ENCODE measurements around the gene OCA2. TPM values are rescaled to one million over a fixed set of nuclear protein-coding genes. Genes with fewer than 3 reads are reported as not detected.

OCA2 gene
- total RNA-seq, 3 donors from 2014 or later (not counting 1 experiment from before 2014, with no cell fraction given) = 0.35 to 1.5 (median 0.56) TPM

DNA sequence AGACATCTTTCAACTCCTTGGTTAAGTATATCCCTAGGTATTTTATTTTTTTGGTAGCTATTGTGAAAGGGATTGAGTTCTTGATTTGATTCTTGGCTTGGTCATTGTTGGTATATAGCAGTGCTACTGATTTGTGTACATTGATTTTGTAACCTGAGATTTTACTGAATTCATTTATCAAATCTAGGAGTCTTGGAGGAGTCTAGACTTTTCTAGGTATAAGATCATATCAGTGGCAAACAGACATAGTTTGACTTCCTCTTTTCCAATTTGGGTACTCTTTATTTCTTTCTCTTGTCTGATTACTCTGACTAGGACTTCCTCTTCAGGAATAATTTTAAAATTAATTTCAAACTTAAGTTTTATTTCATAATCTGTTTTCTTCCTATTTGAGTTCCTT is 125.2 kb downstream of the OCA2 start:
- Histone ChIP-seq H3K9me3 (ENCODE audit: control insufficient read depth, insufficient read depth, low read length) (no peaks in the 10 kb centered on the region), H3K36me3 (ENCODE audit: control insufficient read depth, insufficient read depth, low read length) (no peaks in the 10 kb centered on the region), H3K4me1 (ENCODE audit: control insufficient read depth, insufficient read depth, low read length) (no peaks in the 10 kb centered on the region), H3K4me3 (ENCODE audit: low read length) (no peak overlapping the region), H3K27ac (ENCODE audit: low read length) (no peak overlapping the region), H3K27me3 (ENCODE audit: control insufficient read depth, insufficient read depth, low read length) (no peaks in the 10 kb centered on the region)
- Mint-ChIP-seq H3K27me3 (ENCODE audit: low read depth in 2 of 2) (peaks cover 0 to 4% of the 10 kb centered on the region in 2 donors), H3K9me3 (no peaks in the 10 kb centered on the region), H3K4me3 (no peak overlapping the region), H3K36me3 (no peaks in the 10 kb centered on the region), H3K27ac (no peak overlapping the region), H3K4me1 (no peaks in the 10 kb centered on the region)
- TF ChIP-seq CTCF (IDR thresholded peaks at IDR 0.05) = no peak
- intact Hi-C loops (cut with micrococcal nuclease) = no loop called here
- ATAC-seq (no peak), DNase-seq (no peak)

- Mint-ChIP-seq H3K9me3 (no peaks in the 10 kb centered on the region), H3K27ac (no peak overlapping the region), H3K4me3 (no peak overlapping the region), H3K4me1 (no peaks in the 10 kb centered on the region), H3K27me3 (ENCODE audit: low read depth in 2 of 2) (peaks cover 0 to 4% of the 10 kb centered on the region in 2 donors), H3K36me3 (no peaks in the 10 kb centered on the region)
- no peak overlapping the region for H3K27ac ChIP-seq (ENCODE audit: low read length)
- H3K4me1 ChIP-seq (ENCODE audit: control insufficient read depth, insufficient read depth, low read length) = no peaks in the 10 kb centered on the region
- no peak for DNase-seq
- intact Hi-C loops (cut with micrococcal nuclease) = no loop called here
- 88% methylated on average over 24 of the region's 24 CpGs for WGBS (ENCODE audit: insufficient coverage)
- H3K27me3 ChIP-seq (ENCODE audit: control insufficient read depth, insufficient read depth, low read length) = no peaks in the 10 kb centered on the region
- H3K4me3 ChIP-seq (ENCODE audit: low read length) = no peak overlapping the region
- H3K36me3 ChIP-seq (ENCODE audit: control insufficient read depth, insufficient read depth, low read length) = no peaks in the 10 kb centered on the region
- no peak for TF ChIP-seq CTCF (IDR thresholded peaks at IDR 0.05)
- ATAC-seq = no peak
- H3K9me3 ChIP-seq (ENCODE audit: control insufficient read depth, insufficient read depth, low read length) = no peaks in the 10 kb centered on the region
These were observed 128.3 kb downstream of the OCA2 start for GRCh38 chr15:27970661-27971392.

- DNase-seq = no peak
- intact Hi-C loops (cut with micrococcal nuclease) = no loop called here
- Histone ChIP-seq H3K27me3 (ENCODE audit: control insufficient read depth, insufficient read depth, low read length) (no peaks in the 10 kb centered on the region), H3K4me3 (ENCODE audit: low read length) (no peak overlapping the region), H3K4me1 (ENCODE audit: control insufficient read depth, insufficient read depth, low read length) (no peaks in the 10 kb centered on the region), H3K36me3 (ENCODE audit: control insufficient read depth, insufficient read depth, low read length) (no peaks in the 10 kb centered on the region), H3K27ac (ENCODE audit: low read length) (no peak overlapping the region), H3K9me3 (ENCODE audit: control insufficient read depth, insufficient read depth, low read length) (no peaks in the 10 kb centered on the region)
- Mint-ChIP-seq H3K27me3 (ENCODE audit: low read depth in 2 of 2) (peaks cover 0 to 4% of the 10 kb centered on the region in 2 donors), H3K36me3 (no peaks in the 10 kb centered on the region), H3K4me1 (no peaks in the 10 kb centered on the region), H3K9me3 (no peaks in the 10 kb centered on the region), H3K4me3 (no peak overlapping the region), H3K27ac (no peak overlapping the region)
- ATAC-seq = no peak
- no peak for TF ChIP-seq CTCF (IDR thresholded peaks at IDR 0.05)
- WGBS (ENCODE audit: insufficient coverage) = 82% methylated on average over 13 of the region's 13 CpGs
These were observed 131.6 kb downstream of the OCA2 start for GRCh38 chr15:27967541-27967940.

DNA sequence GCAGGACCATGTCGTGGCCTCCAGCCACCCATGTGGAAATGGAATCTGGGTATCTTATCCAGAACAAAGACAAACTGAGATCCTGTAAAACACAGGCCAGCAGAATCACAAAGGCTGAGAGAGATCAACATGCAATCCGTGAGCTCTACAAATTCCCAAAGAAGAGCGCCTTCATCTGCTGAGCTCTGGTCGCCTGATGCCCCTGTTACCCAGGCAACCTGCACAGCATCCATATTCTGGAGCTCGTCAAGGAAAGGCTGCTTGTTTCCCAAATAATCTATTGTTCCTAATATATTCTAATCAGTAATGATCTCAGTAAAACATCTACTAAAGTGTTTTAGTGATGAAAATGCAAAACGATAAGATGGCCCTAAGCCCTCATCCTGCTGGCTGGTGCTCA is 133.6 kb downstream of the OCA2 start:
- TF ChIP-seq CTCF (IDR thresholded peaks at IDR 0.05) = no peak
- DNase-seq = no peak
- Histone ChIP-seq H3K4me1 (ENCODE audit: control insufficient read depth, insufficient read depth, low read length) (no peaks in the 10 kb centered on the region), H3K27ac (ENCODE audit: low read length) (no peak overlapping the region), H3K27me3 (ENCODE audit: control insufficient read depth, insufficient read depth, low read length) (no peaks in the 10 kb centered on the region), H3K36me3 (ENCODE audit: control insufficient read depth, insufficient read depth, low read length) (no peaks in the 10 kb centered on the region), H3K9me3 (ENCODE audit: control insufficient read depth, insufficient read depth, low read length) (no peaks in the 10 kb centered on the region), H3K4me3 (ENCODE audit: low read length) (no peak overlapping the region)
- Mint-ChIP-seq H3K4me3 (no peak overlapping the region), H3K27ac (no peak overlapping the region), H3K4me1 (no peaks in the 10 kb centered on the region), H3K9me3 (no peaks in the 10 kb centered on the region), H3K27me3 (ENCODE audit: low read depth in 2 of 2) (peaks cover 0 to 4% of the 10 kb centered on the region in 2 donors), H3K36me3 (no peaks in the 10 kb centered on the region)
- intact Hi-C loops (cut with micrococcal nuclease) = no loop called here
- ATAC-seq = no peak
- WGBS (ENCODE audit: insufficient coverage) = 84% methylated on average over 6 of the region's 6 CpGs
